Activated CD8-positive, alpha-beta memory T cell treated with anti-CD3 and anti-CD28 coated beads, Interleukin-2, amount 50 U/mL, for 4 hours (primary cell): Measurements from ENCODE around the gene TNIP1.

Experiments used
- DNase-seq: peaks from one replicate; pipeline ENCODE4 v3.0.0-alpha.2; 2020

TNIP1 gene

DNA sequence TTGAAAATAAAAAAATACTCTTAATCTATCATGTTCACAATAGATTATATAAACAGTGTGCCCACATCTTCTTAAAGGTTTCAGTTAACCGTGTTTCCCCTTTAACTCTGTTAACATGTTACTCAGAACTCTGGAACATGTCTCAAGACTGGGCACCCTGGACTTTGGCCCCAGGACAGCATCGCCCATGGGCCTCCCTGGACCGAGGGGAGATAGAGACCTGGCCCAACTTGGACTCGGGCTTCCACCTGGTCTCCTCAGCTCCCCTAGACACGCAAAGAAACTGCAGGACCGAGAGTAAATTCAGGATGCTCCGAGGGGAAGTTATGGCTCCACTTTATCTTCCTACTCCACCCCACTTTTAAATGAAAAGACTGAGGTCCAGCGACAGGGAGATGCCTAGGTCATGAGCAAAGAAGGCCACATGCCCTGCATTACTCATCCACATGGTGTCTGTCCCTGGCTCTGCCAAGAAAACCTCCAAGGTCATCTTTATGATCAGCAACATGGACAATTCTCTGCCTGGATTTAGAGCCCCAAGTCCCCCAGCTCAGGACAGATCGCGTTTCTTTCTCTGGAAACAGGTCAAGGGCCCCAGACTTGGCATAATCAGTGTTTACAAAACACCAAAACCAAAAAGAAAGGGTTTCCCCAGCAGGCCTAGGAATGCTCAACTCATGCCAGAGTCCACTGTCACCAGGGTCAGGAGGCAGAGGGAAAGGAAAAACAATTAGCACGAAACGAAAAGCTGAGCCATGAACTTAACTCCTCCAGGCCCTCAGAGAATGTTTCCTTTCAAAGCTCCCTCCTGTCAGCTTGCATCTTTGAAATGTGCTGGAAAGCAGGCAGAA lies 43.0 kb downstream of the TNIP1 start:
- no peak for DNase-seq

DNA sequence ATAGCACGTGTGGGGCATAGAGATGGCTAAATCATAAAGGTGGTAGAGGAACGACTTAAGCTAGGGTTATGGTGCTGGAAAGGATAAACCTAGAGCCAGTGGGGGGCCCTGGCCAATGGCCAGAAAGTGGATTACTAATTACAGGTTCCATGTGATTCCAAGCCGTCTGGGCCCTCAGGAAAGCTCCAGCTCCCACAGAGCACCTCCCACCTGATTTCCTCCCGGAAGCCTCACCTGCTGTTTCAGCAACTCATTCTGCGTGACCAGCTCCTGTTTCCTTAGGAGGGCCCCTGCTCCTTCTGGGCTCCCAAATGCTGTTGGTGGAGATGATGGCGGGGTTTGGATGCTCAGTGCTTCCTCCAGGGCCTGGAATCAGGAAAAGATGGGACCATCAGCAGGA lies 44.3 kb downstream of the TNIP1 start:
- DNase-seq, result no peak

DNA sequence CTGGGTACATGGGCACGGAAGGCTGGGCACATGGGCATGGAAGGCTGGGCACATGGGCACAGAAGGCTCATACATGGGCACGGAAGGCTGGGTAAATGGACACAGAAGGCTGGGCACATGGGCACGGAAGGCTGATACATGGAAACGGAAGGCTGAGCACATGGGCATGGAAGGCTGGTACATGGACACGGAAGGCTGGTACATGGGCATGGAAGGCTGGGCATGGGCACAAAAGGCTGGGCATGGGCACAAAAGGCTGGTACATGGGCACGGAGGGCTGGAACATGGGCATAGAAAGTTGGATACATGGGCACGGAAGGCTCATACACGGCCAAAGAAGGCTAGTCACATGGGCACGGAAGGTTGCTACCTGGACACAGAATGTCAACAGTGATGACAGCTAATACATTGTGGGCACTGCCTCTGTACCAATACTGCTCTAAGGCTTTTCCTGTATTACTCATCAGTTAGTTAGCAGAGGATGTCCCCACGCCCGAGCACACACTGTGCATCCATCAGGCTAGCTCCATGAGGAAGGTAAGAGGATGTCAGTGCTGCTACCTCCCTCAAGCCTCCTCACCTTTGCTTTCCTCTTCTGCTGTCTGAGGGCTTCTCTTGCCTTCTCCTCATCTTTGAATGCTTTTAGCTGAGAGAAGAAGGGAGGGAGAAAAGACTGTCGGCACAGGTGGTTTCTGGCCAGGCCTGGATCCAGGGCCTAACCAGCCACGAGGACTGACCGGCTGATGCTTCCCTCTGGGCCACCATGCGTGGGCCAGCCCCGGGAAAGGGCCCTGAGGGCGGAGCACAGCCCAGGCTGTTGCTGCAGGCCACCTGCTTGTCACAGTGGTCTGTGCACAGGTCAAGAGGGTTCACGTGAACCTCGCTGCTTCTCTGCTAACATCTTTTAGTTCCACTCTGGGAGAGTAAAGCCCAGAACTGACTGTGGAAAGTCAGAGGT lies 46.1 kb downstream of the TNIP1 start:
- no peak for DNase-seq

DNA sequence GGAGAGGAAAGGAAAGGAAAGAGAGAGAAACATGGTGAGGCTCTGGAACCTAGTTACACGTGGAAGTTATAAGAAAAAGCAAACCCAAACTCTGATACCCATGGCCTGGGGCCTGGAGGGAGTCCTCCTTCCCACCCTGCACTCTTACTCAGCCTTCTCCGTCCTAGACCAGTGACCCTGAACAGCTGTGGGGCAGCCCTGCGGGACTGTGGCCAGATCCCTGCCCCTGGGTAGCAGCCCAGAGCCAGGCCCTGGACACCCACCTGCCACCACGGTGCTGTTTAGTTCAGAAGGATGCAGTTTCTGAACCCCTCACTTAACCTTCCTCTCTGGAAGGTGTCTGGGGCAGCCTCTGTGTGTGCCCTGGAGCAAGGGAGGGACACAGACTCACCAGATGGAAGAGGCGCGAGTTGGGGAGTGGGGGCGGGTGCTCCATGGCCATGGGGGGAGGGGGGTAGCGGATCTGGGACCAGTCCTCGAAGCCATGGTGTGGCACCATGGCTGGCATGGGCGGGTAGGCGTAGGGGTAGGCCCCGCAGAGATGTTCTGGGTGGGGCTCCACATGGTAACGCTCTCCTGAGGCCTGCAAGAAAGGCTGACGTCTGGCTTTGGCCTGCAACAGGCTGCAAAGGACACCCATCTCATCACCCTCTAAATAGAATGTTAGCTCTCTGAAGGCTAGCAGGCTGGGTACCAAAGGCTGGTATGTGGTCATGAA lies 47.5 kb downstream of the TNIP1 start:
- no peak for DNase-seq

DNA sequence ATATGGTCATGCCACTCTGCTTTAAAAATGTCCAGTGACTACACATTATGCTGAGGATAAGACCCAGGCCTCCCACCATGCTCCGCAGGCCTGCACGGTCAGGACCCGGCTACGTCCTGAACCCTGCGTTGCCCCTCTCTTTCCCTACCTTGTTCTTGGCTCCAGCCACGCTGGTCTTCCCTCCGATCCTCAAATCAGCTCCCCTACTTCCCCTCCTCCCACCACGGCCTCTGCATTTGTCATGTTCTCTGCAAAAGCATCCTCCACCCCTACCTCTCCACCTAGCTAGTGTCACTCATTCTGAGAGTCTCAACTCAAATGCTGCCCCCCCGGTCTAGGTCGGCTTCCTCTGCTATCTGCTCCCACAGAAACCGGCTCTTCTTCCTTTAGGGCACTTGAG lies 49.3 kb downstream of the TNIP1 start:
- no peak for DNase-seq

DNA sequence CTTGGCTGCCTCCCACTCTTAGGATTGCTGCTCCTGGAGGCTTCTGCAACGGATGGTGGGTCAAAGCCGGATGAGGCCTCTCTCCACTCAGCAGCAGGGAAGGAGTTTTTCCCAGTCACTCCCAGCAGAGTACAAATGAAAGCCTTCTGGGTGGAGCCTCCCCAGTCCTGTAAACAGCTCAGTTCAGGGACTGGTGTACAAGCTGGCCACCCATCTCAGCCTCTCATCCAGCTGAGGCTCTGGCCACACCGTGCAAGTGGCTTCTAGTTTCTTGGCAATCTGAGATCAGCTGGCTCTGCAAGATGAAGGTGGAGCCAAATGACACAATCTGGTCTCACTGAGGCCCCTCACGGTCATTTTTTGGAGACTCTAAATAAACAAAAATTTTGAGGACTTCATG lies 50.5 kb downstream of the TNIP1 start:
- DNase-seq, result no peak

DNA sequence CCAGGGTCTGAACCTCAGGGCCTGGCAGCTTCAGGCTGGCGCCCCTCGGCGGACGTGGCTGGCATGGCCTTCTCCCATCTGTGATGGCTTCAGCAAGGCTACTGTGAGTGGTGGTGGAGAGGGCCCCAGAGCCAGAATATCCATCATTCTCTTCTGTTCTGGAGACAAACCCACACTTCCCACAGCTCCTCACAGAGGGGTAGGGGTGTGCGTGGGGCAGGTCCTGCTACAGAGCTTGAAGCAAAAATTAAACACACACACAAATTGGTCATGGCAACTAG lies 50.8 kb downstream of the TNIP1 start:
- DNase-seq, result no peak

DNA sequence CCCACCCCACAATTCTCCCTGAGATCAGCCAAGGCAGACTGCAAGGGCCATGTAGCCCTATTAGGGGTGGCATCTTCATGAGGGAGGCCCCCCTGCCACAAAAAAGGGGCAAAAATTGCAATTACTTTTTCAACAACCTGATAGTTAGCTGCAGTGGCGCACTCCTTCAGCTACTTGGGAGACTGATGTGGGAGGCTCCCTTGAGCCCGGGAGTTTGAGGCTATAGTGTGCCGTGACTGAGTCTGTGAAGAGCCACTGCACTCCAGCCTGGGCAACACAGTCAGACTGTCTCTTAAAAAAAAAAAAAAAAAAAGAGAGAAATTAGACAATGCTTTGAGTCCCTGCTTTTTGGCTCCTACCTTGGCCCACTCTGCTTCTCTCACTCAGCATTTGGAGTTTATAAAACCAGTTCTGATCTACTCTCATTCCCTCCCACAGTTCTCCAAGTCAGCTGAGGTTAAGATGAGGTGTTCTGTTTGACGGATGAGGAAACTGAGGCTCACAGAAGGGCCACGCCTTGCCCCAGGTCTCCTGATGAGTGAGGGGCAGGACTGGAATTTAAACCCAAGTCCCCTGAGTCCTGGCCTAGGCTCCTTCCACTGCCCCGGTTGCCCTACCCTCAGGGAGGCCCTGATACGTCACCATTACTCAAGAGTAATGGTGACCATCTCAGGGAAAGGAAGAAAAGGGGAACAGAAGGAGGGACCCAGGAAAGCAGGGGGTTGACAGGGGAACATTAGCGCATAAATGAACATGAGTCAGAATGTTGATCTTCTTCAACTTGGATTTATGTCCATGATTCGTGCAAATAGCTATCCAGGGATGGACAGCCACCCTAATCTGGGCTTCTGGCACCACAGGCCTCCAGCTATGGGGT lies 51.4 kb downstream of the TNIP1 start:
- DNase-seq, result no peak

DNA sequence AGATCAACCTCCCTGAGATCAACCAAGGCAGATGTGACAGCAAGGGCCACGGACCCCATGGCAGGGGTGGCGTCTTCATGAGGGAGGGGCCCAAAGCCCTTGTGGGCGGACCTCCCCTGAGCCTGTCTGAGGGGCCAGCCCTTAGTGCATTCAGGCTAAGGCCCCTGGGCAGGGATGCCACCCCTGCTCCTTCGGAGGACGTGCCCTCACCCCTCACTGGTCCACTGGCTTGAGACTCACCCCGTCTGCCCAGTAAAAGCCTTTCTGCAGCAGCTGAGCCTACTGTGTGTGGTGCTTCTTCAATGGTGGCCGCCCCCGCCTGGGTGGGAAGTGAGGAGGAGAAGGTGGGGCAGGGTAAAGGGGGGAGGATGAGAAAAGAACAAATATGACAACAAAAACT lies 52.1 kb downstream of the TNIP1 start:
- DNase-seq, result no peak

DNA sequence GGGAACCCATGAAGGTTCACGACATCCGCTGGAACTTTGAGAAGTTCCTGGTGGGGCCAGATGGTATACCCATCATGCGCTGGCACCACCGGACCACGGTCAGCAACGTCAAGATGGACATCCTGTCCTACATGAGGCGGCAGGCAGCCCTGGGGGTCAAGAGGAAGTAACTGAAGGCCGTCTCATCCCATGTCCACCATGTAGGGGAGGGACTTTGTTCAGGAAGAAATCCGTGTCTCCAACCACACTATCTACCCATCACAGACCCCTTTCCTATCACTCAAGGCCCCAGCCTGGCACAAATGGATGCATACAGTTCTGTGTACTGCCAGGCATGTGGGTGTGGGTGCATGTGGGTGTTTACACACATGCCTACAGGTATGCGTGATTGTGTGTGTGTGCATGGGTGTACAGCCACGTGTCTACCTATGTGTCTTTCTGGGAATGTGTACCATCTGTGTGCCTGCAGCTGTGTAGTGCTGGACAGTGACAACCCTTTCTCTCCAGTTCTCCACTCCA lies 52.8 kb downstream of the TNIP1 start:
- DNase-seq, result no peak

DNA sequence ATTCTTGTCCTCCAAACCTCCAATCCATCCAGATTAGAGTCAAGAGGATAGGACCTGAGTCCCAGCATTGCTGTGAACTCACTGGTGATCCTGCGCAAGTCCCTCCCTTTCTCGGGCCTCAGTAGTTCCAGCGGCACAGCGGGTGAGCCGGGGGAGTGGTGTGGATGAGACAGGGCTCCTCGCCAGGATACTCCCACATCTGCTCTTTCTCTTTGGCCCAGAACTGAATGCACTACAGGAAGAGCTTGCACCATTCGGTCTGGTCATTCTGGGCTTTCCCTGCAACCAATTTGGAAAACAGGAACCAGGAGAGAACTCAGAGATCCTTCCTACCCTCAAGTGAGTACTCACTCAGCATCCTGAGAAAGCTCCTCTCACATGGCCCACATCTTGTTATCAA lies 54.2 kb downstream of the TNIP1 start:
- DNase-seq, result no peak

DNA sequence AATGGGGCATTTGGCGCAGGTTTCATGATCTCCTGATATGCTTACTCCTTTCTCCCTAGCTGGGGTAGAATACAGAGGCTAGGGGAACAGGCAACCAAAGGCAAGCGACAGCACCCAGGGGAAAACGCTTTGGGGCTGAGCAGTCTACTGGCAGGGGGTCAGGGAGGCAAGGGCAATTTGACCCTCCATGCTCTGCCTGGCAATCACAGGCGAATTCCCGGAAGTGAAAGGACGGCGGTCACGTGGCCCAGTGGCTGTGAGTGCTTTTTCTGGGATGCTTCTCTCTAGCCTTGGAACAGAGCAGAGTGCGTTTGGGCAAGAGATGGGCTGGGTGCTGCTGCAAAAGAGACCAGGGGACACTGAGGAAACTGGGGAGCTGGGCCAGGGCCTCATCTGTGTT lies 54.7 kb downstream of the TNIP1 start:
- no peak for DNase-seq

DNA sequence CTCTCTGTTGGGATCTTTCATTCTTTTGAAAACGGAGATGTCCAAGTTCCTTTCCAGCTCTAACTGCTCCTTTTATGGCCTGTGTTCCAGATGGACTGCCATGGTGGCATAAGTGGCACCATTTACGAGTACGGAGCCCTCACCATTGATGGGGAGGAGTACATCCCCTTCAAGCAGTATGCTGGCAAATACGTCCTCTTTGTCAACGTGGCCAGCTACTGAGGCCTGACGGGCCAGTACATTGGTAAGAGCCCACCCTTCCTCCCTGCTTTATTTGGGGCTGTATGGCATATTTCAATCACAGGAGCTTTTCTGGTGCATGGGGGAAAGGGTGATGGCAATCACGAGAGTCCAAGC lies 55.6 kb downstream of the TNIP1 start:
- no peak for DNase-seq

DNA sequence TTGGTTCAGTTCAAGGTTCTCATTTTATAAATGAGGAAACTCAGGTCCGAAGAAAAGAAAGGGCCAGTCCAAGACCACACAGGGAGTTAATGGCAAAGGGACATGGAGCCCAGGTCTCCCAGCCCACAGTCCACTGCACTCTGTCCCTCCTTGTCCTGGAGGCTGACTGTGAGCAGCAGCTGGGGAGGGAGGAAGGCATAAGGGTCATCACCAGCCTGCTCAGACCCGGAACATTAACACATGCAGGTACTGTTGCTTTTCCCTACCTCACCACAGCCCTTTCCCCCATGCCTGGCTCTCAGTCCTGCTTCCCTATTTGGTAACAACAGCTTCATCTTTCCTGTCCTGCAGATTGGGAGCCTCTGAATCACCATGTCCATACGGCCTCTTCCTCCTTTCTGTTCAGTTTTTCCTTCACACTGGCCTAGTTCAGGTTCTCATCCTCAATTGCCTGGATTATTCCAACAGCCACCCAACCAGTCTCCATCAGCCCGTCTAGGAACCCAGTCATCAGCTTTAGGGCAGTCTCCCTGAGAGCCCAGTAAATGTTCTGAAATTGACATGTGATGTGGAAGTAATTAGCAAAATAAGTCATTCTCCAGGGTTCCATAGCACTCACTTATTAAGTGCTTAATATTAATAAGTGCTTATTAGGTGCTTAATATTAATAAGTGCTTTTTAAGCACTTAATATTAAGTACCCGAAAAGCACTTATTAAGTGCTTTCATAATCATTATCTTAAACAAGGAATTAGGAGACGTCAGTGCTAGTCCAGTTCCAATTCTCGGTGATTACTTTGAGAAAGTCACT lies 56.2 kb downstream of the TNIP1 start:
- no peak for DNase-seq

DNA sequence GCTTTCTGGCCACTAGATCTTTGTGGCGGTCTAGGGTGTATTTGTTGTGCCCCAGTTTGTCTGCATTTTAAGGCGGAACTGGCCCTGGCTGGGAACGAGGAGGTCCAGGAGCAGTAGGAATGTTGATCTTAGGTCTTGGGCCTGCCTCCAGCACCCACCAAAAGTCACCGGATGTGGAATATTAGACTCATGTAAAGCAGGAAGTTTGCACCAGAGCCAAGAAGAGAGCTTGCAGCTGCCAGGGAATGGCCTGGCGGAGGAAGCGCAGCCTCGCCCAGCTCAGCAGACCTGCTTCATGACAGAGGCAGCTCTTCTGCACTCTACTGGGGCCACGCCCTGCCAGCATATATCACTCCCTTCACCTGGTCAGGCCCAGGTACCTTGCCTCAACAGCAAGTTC lies 57.2 kb downstream of the TNIP1 start:
- no peak for DNase-seq

DNA sequence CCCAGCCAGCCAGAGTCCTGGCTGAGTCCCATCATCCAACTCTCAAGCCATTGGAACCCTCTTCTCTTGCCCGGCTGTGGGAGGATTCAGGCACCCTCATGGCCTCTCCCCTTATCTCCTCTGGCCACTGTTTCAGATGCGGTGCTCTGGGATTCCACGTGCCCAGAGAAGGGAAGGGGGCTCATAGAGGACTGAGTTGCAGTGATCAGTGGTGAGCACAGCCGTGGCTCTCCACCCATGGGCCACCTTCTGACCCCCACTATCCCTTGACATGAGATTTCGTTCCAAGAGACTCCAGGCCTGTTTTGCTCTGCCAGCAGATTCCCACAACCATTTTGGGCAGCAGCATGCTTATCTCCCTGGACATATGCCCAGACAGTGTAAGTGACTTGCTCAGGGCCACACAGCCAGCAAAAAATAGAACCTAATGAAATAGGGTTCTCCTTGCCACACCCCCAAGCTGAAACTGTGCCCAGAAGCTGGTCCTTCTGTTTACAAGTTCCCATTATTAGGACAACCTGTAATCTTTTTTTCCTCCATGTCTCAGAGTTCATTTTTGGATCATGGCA lies 57.7 kb downstream of the TNIP1 start:
- no peak for DNase-seq

DNA sequence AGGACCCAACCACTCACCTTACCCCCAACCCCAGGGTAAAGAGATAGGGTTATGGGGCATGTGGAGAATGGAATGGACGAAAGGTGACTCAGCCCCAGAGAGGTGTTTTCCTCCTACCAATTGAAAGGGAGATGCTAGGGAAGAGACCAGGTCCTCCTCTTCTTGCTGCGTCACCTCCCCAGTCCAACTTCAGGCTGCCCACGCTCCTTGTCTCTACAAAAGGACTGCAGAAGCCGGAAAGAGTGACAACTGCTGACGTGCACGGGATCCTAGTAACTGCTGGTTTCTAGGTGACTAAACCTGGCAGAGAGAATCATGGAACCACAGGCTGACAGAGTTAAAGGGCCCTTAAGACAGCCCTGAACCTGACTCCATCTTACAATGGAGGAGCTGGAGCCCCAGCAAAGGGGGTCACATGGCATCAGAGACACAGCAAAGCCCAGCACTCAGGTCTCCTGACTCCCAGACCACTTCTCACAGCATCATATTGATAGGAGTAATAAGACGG lies 58.3 kb downstream of the TNIP1 start:
- DNase-seq, result no peak

DNA sequence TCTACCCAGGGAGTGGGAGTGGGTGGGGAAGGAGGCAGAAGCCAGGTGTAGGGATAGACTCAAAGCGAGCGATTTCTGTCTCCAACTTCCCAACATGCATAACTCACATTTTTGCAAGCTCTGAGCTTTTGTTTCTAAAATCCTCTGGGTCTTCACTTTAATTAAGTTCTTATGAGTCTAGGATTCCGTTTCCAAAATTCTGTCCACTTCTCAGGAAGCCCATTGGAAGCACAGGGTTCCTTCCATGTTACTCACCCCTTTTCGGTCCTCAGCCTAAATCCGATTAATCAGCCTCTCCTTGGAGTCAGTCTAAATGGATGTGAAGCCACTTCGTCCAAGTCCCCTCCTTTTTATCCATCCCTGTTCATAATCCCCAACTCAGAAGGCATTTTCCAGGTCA lies 59.1 kb downstream of the TNIP1 start:
- DNase-seq, result no peak

DNA sequence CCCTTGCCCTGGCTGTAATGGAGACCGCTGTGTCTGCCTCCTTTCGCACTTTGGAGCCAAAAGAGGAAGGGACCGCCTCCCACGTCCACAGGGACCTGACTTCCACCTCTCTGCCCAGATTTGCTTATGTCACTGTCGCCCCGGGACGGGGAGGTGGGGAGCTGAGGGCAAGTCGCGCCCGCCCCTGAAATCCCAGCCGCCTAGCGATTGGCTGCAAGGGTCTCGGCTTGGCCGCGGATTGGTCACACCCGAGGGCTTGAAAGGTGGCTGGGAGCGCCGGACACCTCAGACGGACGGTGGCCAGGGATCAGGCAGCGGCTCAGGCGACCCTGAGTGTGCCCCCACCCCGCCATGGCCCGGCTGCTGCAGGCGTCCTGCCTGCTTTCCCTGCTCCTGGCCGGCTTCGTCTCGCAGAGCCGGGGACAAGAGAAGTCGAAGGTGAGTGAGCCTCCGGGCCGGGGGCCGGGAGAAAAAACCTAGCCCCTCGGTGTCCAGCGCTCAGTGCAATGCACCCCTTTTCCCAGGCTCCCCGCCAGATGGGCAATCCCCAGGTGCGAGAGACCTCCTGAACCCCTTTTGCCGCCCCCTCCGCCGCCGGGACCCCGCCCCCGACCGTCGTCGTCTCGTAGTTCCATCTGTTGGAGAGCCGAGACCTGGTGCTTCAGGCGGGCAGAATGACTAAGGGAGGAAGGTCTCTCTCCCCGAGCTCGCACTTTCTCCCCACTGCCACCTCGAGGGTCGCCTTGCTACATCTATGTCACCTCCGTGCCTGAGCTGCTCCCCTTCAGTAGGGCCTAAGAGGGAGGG lies 60.3 kb downstream of the TNIP1 start, which contains the start of gene GPX3:
GPX3 (plus strand) TSS at position 288 of the 807 bp plus-strand sequence; CDS start at position 352, 64 bp downstream.
- DNase-seq, result peak; percentile 40

DNA sequence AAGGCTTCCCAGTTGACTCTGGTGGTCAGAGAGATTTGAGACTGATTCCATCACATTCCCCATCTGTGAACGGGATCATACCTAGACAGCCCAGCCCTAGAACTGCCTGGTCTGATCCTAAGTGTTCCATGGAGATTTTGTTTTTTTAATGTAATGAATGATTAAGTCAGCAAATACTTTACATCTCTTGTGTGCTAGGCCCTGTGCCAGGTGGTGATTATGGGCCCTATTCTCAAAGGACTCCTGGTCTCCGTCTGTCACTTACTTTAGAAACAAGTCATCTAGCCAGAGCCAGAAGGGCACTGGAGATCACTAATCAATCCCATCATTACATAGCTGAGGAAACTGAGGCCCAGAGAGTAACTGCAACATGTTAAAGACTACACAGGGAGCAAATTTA lies 61.5 kb downstream of the TNIP1 start:
- no peak for DNase-seq
